ENCODE measurements around the gene CEP164. TPM values are rescaled to one million over a fixed set of nuclear protein-coding genes. Genes with fewer than 3 reads are reported as not detected.

The CEP164 gene
- total and polyA plus RNA-seq, 2 of the 8 experiments (the other 6 are each of a cell fraction or from before 2014, with no cell fraction given), result 8.4 to 20.8 TPM

DNA sequence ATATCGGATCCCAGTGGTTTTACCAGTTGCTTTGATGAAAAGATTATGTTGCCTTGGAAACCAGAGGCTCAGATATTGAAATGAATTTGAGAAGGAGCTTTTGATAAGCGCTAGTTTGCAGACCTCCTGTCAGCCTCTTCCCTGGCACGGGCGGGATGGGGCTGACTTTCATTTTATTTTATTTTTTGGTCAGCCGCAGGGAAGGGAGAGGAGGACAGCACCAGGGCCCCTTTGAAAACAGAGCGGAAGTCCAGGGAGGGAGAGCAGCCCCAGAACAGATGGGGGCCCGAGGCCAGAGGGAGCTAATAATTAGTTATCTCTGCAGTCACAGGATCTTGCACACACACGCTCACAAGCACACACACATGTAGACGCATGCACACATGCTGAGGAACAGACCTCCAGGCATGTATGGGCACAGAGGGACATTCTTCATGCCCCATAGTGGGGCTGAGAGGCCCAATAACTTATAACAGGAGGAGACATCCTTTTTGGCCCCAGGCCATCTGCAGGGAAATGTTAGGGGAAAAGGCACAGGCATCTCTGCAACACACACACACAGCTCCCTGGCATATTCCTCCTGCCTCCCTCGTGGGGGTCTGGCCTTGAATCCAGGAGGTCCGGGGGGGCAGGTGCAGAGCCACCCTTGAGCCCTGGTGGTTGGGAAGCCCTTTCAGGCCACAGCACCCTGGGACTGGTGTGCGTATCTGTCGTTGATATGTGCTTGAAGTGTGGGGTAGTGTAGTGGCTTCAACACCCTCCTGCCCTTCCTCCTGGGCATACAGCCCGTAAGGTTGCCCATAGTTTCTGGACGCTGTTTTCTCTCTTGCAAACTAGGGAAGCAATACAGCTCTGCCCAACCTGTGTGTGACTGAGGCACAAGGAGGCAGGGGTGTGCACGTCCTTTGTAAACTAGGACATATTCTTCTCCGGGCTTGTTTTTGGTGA lies 117.3 kb downstream of the CEP164 start (continued):
- TF ChIP-seq, protein P1, sequence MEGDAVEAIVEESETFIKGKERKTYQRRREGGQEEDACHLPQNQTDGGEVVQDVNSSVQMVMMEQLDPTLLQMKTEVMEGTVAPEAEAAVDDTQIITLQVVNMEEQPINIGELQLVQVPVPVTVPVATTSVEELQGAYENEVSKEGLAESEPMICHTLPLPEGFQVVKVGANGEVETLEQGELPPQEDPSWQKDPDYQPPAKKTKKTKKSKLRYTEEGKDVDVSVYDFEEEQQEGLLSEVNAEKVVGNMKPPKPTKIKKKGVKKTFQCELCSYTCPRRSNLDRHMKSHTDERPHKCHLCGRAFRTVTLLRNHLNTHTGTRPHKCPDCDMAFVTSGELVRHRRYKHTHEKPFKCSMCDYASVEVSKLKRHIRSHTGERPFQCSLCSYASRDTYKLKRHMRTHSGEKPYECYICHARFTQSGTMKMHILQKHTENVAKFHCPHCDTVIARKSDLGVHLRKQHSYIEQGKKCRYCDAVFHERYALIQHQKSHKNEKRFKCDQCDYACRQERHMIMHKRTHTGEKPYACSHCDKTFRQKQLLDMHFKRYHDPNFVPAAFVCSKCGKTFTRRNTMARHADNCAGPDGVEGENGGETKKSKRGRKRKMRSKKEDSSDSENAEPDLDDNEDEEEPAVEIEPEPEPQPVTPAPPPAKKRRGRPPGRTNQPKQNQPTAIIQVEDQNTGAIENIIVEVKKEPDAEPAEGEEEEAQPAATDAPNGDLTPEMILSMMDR (IDR thresholded peaks at IDR 0.05; ENCODE audit: control extremely low read depth in 1 of 3, insufficient read depth in 1 of 3, low read depth in 1 of 3, low read length in 3 of 3), result no peak
- TF ChIP-seq CBX8 (IDR thresholded peaks at IDR 0.05; ENCODE audit: borderline replicate concordance, low read depth, low read length), result no peak
- TF ChIP-seq PHF8 (conservative IDR thresholded peaks at IDR 0.05; ENCODE audit: low read depth, low read length), result no peak
- no peak for TF ChIP-seq SIRT6 (IDR thresholded peaks at IDR 0.05; ENCODE audit: low read length)
- TF ChIP-seq SP1 (IDR thresholded peaks at IDR 0.05; ENCODE audit: low read depth, low read length), result no peak
- TF ChIP-seq CBX5 (IDR thresholded peaks at IDR 0.05; ENCODE audit: low read depth, low read length), result no peak
- no peak for TF ChIP-seq NANOG (IDR thresholded peaks at IDR 0.05; ENCODE audit: insufficient read depth, low read depth, low read length, poor library complexity, severe bottlenecking)
- TF ChIP-seq, protein P2, sequence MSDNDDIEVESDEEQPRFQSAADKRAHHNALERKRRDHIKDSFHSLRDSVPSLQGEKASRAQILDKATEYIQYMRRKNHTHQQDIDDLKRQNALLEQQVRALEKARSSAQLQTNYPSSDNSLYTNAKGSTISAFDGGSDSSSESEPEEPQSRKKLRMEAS (IDR thresholded peaks at IDR 0.05), result no peak
- TF ChIP-seq TBP (IDR thresholded peaks at IDR 0.05; ENCODE audit: low read depth, low read length), result no peak
- no peak for TF ChIP-seq BCL11A (IDR thresholded peaks at IDR 0.05; ENCODE audit: low read depth in 2 of 2, low read length in 2 of 2)
- no peak for TF ChIP-seq SP2 (IDR thresholded peaks at IDR 0.05; ENCODE audit: low read length)
- no peak for TF ChIP-seq RAD21 (IDR thresholded peaks at IDR 0.05 in 1 of 2, conservative IDR thresholded peaks at IDR 0.05 in 1 of 2; ENCODE audit: low read depth in 2 of 2, low read length in 2 of 2)
